Measurements from ENCODE around the gene B3GNT4. TPM values are rescaled to one million over a fixed set of nuclear protein-coding genes. Genes with fewer than 3 reads are reported as not detected.
"Not testable (repeated sequence)": the region's sequence is repeated elsewhere in the genome, so short reads cannot be mapped to it uniquely, and the experiment has no call there.

The B3GNT4 gene
- total RNA-seq, 6 donors from 2014 or later = 0.24 to 0.44 (median 0.29) TPM; not detected in 3

DNA sequence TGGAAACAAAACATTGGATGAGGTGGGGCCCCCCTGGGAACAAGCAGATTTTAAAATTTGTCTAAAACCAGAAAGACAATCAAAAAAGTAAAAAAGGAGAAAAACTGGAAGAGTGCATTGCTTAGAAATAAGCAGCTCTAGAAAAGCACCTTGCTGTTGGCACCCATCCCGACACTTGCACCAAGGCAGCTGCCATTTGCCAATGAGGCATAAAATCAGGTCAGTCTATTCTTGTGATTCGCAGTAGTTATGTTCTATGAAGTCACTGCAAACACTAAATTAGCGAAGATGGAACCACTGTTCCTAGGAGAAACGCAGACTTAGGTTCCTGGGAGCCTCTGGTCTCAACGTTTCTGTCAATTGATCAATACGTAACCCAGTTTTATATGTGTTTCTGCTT is 46.5 kb downstream of the B3GNT4 start:
- no peak for DNase-seq
- H3K36me3 ChIP-seq = peaks cover 19 to 52% (median 31%) of the 10 kb centered on the region in 4 donors
- TF ChIP-seq, protein P1, sequence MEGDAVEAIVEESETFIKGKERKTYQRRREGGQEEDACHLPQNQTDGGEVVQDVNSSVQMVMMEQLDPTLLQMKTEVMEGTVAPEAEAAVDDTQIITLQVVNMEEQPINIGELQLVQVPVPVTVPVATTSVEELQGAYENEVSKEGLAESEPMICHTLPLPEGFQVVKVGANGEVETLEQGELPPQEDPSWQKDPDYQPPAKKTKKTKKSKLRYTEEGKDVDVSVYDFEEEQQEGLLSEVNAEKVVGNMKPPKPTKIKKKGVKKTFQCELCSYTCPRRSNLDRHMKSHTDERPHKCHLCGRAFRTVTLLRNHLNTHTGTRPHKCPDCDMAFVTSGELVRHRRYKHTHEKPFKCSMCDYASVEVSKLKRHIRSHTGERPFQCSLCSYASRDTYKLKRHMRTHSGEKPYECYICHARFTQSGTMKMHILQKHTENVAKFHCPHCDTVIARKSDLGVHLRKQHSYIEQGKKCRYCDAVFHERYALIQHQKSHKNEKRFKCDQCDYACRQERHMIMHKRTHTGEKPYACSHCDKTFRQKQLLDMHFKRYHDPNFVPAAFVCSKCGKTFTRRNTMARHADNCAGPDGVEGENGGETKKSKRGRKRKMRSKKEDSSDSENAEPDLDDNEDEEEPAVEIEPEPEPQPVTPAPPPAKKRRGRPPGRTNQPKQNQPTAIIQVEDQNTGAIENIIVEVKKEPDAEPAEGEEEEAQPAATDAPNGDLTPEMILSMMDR (IDR thresholded peaks at IDR 0.05) = no peak
- TF ChIP-seq EP300 (IDR thresholded peaks at IDR 0.05) = no peak
- TF ChIP-seq POLR2A (IDR thresholded peaks at IDR 0.05) = no peak
- no peak for TF ChIP-seq POLR2AphosphoS5 (IDR thresholded peaks at IDR 0.05)
- H3K9me3 ChIP-seq = no peaks in the 10 kb centered on the region
- no peaks in the 10 kb centered on the region for H3K27me3 ChIP-seq
- H3K4me1 ChIP-seq = no peaks in the 10 kb centered on the region
- no peak overlapping the region for H3K4me3 ChIP-seq
- 95 to 99% methylated on average over 6 of the region's 6 CpGs for WGBS, 2 donors
- no peak for ATAC-seq (ENCODE audit: low FRiP score in 2 of 2)
- H3K27ac ChIP-seq = no peak overlapping the region

DNA sequence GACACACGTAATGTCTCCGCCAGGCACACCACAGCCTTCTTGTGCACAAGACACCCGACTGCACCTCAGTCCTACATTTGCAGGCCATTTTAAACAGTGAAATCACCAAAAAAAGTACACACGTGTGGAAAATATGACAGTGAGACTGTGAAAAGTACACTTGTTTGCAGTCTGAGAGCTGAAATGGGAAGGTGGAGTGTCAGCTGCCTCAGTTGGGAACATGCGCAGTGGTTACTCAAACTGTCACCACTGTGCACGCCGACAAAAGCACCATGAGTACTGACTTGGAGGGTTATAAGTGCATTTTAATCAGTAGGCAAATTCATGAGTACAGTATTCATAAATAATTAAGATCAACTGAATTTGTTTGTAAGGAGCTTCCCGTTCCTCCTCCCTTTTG is 47.0 kb downstream of the B3GNT4 start:
- H3K36me3 ChIP-seq = peaks cover 19 to 55% (median 31%) of the 10 kb centered on the region in 4 donors
- no peaks in the 10 kb centered on the region for H3K27me3 ChIP-seq
- DNase-seq (no peak), ATAC-seq (ENCODE audit: low FRiP score in 2 of 2) (no peak)
- H3K4me3 ChIP-seq = no peak overlapping the region
- WGBS, 2 donors = 94 to 98% methylated on average over 8 of the region's 8 CpGs
- H3K9me3 ChIP-seq = no peaks in the 10 kb centered on the region
- H3K4me1 ChIP-seq = no peaks in the 10 kb centered on the region
- no peak overlapping the region for H3K27ac ChIP-seq
- TF ChIP-seq POLR2AphosphoS5 (IDR thresholded peaks at IDR 0.05) (no peak), EP300 (IDR thresholded peaks at IDR 0.05) (no peak), POLR2A (IDR thresholded peaks at IDR 0.05) (no peak)
- TF ChIP-seq, protein P1 (IDR thresholded peaks at IDR 0.05) = no peak

DNA sequence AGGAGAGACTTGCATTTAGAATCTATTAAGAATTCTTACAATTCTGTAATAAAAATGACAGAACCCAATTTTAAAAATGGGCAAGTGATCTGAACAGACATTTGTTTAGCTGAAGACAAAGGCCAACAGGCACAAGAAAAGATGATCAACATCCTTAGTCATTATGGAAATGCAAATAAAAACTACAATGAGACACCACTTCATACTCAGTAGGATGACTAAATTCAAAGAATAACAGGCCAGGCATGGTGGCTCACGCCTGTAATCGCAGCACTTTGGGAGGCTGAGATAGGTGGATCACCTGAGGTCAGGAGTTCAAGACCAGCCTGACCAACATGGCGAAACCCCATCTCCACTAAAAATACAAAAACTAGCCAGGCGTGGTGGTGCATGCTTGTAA is 55.0 kb downstream of the B3GNT4 start:
- not testable (repeated sequence) for H3K9me3 ChIP-seq; H3K27me3 ChIP-seq; H3K4me3 ChIP-seq; H3K27ac ChIP-seq; DNase-seq; ATAC-seq (ENCODE audit: low FRiP score in 2 of 2); H3K4me1 ChIP-seq
- 88 to 93% methylated on average over 3 to 4 of the region's 4 CpGs for WGBS, 2 donors
- H3K36me3 ChIP-seq = peaks cover 18 to 81% (median 53%) of the 10 kb centered on the region in 4 donors

Small RNA genes within 50 kb of the gene (small RNA-seq; reads per million reads assigned to genes)
- gene DIABLO = 0.06 to 3.0 (median 0.48) reads per million in 4 donors

Other genes starting within 250 kb of the B3GNT4 start
- 10 to 100 TPM in 4 of 6 donors, 1 to 10 TPM in 2; 4.9 to 14.6 (median 12.7) TPM for gene BCL7A, start 181.8 kb upstream of the B3GNT4 start, total RNA-seq
- 100 to 1,000 TPM in 1 of 6 donors, 10 to 100 TPM in 5; 30.4 to 167 (median 55.0) TPM for gene MLXIP, start 125.0 kb upstream of the B3GNT4 start, total RNA-seq
- gene IL31, start 29.5 kb upstream of the B3GNT4 start, total RNA-seq = not detected
- gene LRRC43, start 20.6 kb upstream of the B3GNT4 start, total RNA-seq = 10 to 100 TPM in 2 of 6 donors, 1 to 10 TPM in 3, under 1 TPM in 1; 0.72 to 13.6 (median 5.5) TPM
- gene DIABLO, start 22.3 kb downstream of the B3GNT4 start, total RNA-seq = 10 to 100 TPM; 27.2 to 61.8 (median 42.1) TPM
- 10 to 100 TPM in 5 of 6 donors, 1 to 10 TPM in 1; 7.3 to 18.5 (median 14.5) TPM for gene VPS33A, start 62.8 kb downstream of the B3GNT4 start, total RNA-seq
- 100 to 1,000 TPM in 4 of 6 donors, 10 to 100 TPM in 2; 78.4 to 152 (median 104) TPM for gene CLIP1, start 219.0 kb downstream of the B3GNT4 start, total RNA-seq